Loucy (cell line): ENCODE measurements around the gene ALG12.

Experiments used
- H2AFZ ChIP-seq: fragments of 200-600 bp; sonication (generic); 2 replicates; pipeline ENCODE4 v1.6.0; 2016; ENCODE audit warnings: antibody characterized with exemption, mild to moderate bottlenecking, low read length, moderate library complexity
- H3F3A ChIP-seq: fragments of 200-600 bp; 2 replicates; pipeline ENCODE4 v1.6.0; 2016; ENCODE audit warnings: antibody characterized with exemption, low read depth, mild to moderate bottlenecking
- H3K27me3 ChIP-seq: fragments of 200-600 bp; sonication (generic); 2 replicates; pipeline ENCODE4 v1.6.1; 2014; ENCODE audit warnings: low read length, mild to moderate bottlenecking; ENCODE audit not compliant: insufficient read depth, poor library complexity, severe bottlenecking
- H3K36me3 ChIP-seq: fragments of 200-600 bp; sonication (generic); 2 replicates; pipeline ENCODE4 v1.6.1; 2016; ENCODE audit warnings: low read length; ENCODE audit not compliant: insufficient read depth
- H3K4me1 ChIP-seq: fragments of 200-600 bp; sonication (generic); 2 replicates; pipeline ENCODE4 v1.5.1; 2014; ENCODE audit warnings: low read length, mild to moderate bottlenecking; ENCODE audit not compliant: insufficient read depth, poor library complexity, severe bottlenecking
- H3K4me2 ChIP-seq: fragments of 200-600 bp; sonication (generic); 2 replicates; pipeline ENCODE4 v1.6.0; 2014; ENCODE audit warnings: antibody characterized with exemption, low read length, low read depth, mild to moderate bottlenecking; ENCODE audit not compliant: poor library complexity, severe bottlenecking
- H3K4me3 ChIP-seq: fragments of 200-600 bp; sonication (generic); 2 replicates; pipeline ENCODE4 v1.5.1; 2014; ENCODE audit warnings: low read length, mild to moderate bottlenecking, mixed read lengths; ENCODE audit not compliant: poor library complexity, severe bottlenecking
- H3K79me2 ChIP-seq: fragments of 200-600 bp; sonication (generic); 2 replicates; pipeline ENCODE4 v1.6.1; 2014; ENCODE audit warnings: low read length; ENCODE audit not compliant: insufficient read depth
- H3K9ac ChIP-seq: fragments of 200-600 bp; sonication (generic); 2 replicates; pipeline ENCODE4 v1.6.0; 2014; ENCODE audit warnings: mild to moderate bottlenecking, low read depth, low read length, moderate library complexity; ENCODE audit not compliant: poor library complexity, severe bottlenecking
- H3K9me2 ChIP-seq: fragments of 200-600 bp; sonication (generic); replicated peaks from 2 replicates; pipeline ENCODE4 v1.6.1; 2016; ENCODE audit warnings: low read depth, low read length, mixed read lengths
- H3K9me3 ChIP-seq: fragments of 200-600 bp; sonication (generic); 2 replicates; pipeline ENCODE4 v1.6.1; 2014; ENCODE audit warnings: mild to moderate bottlenecking, antibody characterized with exemption, low read length, low read depth; ENCODE audit not compliant: insufficient read depth
- H4K20me1 ChIP-seq: fragments of 200-600 bp; sonication (generic); 2 replicates; pipeline ENCODE4 v1.6.0; 2014; ENCODE audit warnings: antibody characterized with exemption, low read length, mild to moderate bottlenecking; ENCODE audit not compliant: insufficient read depth, poor library complexity, severe bottlenecking
- EZH2phosphoT487 ChIP-seq: fragments of 200-600 bp; IDR thresholded peaks from 2 replicates; pipeline ENCODE4 v1.6.1; 2018; ENCODE audit warnings: antibody characterized with exemption, mild to moderate bottlenecking, moderate library complexity, borderline replicate concordance
- TF ChIP-seq, protein P1 (sequence below): fragments of 200-600 bp; sonication (generic); conservative IDR thresholded peaks from 2 replicates; pipeline ENCODE4 v1.5.1; 2014; ENCODE audit warnings: mild to moderate bottlenecking, antibody characterized with exemption, low read length

The ALG12 gene

DNA sequence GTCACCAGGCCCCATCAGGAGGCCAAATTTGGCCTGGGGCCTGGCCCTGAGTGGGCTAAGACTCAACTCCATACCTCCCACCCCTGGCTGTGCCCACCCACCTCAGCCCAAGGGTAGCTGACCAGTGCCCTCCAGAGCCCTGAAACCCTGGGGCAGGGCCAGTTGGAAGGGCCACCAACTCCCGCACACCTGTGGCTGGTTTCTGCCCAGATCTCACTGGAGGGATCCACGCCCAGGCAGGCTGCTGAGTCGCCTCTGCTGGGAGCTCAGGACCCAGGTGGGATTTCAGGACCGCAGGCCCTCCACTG, 33.4 kb upstream of the ALG12 start:
- H3K4me2 ChIP-seq = no peak overlapping the region
- no peak overlapping the region for H2AFZ ChIP-seq
- no peaks in the 10 kb centered on the region for H3K27me3 ChIP-seq
- H4K20me1 ChIP-seq = no peaks in the 10 kb centered on the region
- H3K9me2 ChIP-seq = no peaks in the 10 kb centered on the region
- H3K9me3 ChIP-seq = no peaks in the 10 kb centered on the region
- H3K4me3 ChIP-seq = no peak overlapping the region
- TF ChIP-seq, protein P1, sequence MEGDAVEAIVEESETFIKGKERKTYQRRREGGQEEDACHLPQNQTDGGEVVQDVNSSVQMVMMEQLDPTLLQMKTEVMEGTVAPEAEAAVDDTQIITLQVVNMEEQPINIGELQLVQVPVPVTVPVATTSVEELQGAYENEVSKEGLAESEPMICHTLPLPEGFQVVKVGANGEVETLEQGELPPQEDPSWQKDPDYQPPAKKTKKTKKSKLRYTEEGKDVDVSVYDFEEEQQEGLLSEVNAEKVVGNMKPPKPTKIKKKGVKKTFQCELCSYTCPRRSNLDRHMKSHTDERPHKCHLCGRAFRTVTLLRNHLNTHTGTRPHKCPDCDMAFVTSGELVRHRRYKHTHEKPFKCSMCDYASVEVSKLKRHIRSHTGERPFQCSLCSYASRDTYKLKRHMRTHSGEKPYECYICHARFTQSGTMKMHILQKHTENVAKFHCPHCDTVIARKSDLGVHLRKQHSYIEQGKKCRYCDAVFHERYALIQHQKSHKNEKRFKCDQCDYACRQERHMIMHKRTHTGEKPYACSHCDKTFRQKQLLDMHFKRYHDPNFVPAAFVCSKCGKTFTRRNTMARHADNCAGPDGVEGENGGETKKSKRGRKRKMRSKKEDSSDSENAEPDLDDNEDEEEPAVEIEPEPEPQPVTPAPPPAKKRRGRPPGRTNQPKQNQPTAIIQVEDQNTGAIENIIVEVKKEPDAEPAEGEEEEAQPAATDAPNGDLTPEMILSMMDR = no peak
- TF ChIP-seq EZH2phosphoT487 = no peak
- no peak overlapping the region for H3K9ac ChIP-seq
- no peaks in the 10 kb centered on the region for H3F3A ChIP-seq
- peaks cover 5% of the 10 kb centered on the region for H3K4me1 ChIP-seq
- no peaks in the 10 kb centered on the region for H3K36me3 ChIP-seq
- H3K79me2 ChIP-seq = no peaks in the 10 kb centered on the region

DNA sequence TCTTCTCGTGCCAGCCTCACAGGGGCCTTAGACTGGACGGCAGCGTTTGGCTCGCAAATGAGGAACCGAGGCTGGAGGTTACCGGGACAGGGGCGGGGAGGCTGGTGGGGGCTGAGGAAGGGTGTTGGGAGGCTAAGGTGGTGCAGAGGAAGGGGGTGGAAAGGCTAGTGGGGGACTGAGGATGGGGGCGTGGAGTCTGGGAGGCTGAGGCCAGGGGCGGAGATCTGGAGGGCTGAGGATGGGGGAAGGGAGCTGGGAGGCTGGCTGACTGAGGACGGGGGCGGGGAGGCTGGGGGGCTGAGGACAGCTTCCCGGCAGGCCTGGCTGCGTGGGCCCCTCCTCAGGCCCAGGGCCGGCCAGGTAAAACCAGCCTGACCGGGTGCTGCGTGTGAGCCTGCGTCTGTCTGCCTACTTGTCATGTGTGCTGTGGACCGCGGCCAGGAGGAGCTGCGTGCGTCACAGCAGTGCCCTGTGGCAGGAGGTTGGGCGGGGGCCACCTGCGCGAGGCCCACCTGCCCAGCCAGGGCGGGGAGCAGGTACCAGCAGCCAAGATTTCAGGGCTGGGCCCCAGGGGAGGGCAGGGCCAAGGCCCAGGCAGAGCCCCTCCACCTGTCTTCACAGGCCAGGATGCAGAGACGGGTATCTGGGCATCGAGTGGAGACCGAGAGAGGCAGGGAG, 32.9 kb upstream of the ALG12 start:
- Histone ChIP-seq H3K27me3 (no peaks in the 10 kb centered on the region), H4K20me1 (no peaks in the 10 kb centered on the region), H3K9ac (no peak overlapping the region), H2AFZ (no peak overlapping the region), H3K4me3 (no peak overlapping the region), H3F3A (no peaks in the 10 kb centered on the region), H3K9me2 (no peaks in the 10 kb centered on the region), H3K4me1 (peaks cover 5% of the 10 kb centered on the region), H3K4me2 (no peak overlapping the region), H3K9me3 (no peaks in the 10 kb centered on the region), H3K79me2 (no peaks in the 10 kb centered on the region), H3K36me3 (no peaks in the 10 kb centered on the region)
- TF ChIP-seq, protein P1 = no peak
- TF ChIP-seq EZH2phosphoT487 = no peak

DNA sequence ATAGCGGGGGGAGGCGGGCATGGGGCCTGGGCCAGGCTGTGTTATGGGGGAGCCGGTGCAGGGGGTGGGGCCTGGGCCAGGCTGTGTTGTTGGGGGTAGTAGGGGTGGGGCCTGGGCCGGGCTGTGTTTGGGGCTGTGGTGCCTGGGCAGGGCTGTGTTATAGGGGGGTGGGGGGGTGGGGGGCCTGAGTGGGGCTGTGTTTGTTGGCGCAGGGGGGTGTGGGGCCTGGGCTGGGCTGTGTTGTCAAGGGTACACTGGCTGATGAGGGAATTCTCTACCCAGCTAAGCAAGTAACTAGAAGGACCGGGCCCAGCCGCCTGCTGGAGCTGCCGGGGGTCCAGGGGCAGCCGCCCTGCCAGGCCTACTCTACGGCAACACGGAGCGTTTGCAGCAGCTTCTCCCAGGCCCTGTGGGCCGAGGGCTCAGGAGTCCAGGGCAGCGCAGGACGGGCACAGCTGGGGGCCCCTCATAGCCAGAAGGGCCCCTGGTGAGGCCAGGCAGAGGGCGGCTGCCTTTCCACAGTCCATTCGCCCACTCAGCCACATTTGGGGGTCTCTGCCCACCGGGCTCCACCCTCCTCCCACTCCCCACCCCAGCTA, 32.3 kb upstream of the ALG12 start:
- no peaks in the 10 kb centered on the region for H3K9me2 ChIP-seq
- no peak for TF ChIP-seq EZH2phosphoT487
- TF ChIP-seq, protein P1 = no peak
- no peaks in the 10 kb centered on the region for H3K9me3 ChIP-seq
- no peak overlapping the region for H3K9ac ChIP-seq
- peaks cover 10% of the 10 kb centered on the region for H3K4me1 ChIP-seq
- no peak overlapping the region for H3K4me3 ChIP-seq
- no peaks in the 10 kb centered on the region for H3K36me3 ChIP-seq
- no peaks in the 10 kb centered on the region for H3K27me3 ChIP-seq
- H3K79me2 ChIP-seq = no peaks in the 10 kb centered on the region
- H3K4me2 ChIP-seq = no peak overlapping the region
- no peaks in the 10 kb centered on the region for H4K20me1 ChIP-seq
- H2AFZ ChIP-seq = no peak overlapping the region
- 0 out of 2 replicates have a peak, but pooled peaks cover 5% of the 10 kb centered on the region for H3F3A ChIP-seq
